NCI-H1694 treated with DMSO at 0.1 percent for 48 hours (cell line): Measurements from ENCODE around the gene PACS2.

Source experiments
- DNase-seq: peaks from one replicate; lab custom pipeline; 2025; lab: John Stamatoyannopoulos, UW

The PACS2 gene

GRCh38 chr14:105388110-105388951 lies 73.8 kb downstream of the PACS2 start:
- no peak for DNase-seq

DNA sequence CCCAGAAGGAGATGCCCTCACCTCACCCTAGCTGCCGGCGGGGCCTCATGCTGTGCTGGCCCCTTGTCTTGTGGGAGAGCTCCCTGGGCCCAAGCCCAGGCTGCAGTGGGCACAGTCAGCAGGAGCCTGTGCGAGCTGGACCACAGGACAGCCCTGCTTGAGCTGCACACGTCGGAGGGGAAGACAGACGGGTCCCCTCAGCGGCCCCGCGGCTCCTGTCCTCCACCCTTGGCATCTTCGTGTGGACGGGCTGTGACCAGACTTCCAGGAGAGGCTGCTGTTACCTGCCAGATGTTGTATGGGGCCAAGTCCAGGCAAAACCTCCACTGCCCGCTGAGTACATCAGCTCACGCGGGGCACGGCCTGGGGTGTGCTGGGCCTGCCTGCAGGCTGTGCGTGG lies 74.4 kb downstream of the PACS2 start:
- no peak for DNase-seq

DNA sequence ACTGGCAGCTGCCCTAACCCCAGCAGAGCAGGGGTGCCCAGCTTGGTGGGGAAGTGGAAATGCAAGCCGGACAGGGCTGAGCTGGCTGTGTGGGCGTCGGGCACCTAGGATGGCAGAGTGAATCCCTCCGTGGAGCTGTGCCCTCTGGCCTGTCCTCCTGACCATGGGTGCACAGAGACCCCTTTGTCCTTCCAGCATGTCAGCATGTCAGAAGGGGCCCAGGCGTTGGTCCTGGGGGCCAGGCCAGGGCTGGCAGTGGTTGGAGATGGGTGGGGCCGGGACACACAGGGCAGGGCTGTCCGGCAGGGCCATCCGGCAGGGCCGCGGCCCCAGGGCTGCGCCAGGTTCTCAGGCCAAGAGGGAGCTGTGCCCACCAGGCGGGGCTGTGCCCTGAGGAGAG lies 75.0 kb downstream of the PACS2 start:
- no peak for DNase-seq

GRCh38 chr14:105389976-105390848 lies 75.7 kb downstream of the PACS2 start:
- DNase-seq: no peak

DNA sequence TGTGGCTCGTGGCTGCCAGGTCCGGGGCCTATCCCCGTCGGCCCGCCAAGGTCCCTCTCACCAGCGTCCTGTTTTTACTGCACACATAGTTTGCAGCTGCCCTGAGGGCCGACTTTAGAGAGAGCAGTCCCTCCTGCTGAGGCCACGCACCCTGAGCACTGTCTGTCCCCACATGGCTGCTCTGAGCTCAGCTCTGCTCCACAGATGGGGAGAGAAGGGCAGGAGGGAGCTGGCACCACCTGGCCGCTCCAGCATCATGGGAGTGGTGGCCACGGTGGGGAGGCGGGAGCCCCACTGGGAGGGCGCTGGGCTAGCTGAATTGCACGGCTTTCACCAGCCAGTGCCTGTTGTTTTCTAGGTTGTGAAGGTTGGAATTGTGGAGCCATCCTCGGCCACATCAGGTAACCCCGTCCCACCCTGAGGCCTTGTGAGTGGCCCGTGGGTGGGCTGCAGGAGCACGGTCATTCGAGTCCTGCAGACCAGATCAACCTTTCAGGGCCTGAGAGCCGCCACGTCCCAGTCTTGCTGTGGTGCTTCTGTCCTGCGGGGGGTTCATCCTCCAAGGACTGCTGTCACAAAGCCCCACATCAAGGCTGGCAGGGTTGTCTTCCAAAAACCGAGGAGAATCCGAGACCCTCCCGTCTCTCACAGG lies 76.4 kb downstream of the PACS2 start:
- no peak for DNase-seq

DNA sequence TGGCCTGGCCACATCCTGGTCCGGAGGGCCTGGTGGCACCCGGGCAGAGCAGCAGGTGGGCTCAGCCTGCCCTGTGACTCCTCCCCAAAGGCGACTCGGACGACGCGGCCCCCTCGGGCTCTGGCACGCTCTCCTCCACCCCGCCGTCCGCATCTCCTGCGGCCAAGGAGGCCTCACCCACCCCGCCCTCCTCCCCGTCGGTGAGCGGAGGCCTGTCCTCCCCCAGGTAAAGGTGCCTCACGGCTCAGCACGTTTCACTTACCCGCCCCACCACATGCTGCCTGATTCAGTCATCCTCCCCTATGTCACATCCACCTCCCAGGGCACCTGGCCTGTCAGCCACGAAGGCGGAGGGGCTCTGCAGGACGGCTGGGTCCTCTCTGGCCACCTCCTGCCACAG lies 77.0 kb downstream of the PACS2 start:
- no peak for DNase-seq

GRCh38 chr14:105392131-105393090 lies 77.9 kb downstream of the PACS2 start:
- no peak for DNase-seq

DNA sequence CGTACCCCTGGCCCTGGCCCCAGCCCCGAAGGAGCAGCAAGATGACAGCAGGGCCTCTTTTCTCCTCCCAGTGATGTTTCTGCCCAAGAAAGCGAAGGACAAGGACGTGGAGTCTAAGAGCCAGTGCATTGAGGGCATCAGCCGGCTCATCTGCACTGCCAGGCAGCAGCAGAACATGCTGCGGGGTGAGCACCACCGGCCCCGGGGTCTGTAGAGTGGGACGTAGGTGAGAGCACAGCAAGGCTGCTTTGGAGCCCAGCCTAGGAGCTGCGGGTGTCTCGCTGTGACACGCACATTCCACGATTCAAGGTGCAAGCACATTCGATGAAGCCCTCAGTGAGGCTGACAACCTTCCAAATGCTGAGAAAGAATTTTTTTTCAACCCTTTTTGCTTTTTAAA lies 78.6 kb downstream of the PACS2 start:
- DNase-seq: no peak

DNA sequence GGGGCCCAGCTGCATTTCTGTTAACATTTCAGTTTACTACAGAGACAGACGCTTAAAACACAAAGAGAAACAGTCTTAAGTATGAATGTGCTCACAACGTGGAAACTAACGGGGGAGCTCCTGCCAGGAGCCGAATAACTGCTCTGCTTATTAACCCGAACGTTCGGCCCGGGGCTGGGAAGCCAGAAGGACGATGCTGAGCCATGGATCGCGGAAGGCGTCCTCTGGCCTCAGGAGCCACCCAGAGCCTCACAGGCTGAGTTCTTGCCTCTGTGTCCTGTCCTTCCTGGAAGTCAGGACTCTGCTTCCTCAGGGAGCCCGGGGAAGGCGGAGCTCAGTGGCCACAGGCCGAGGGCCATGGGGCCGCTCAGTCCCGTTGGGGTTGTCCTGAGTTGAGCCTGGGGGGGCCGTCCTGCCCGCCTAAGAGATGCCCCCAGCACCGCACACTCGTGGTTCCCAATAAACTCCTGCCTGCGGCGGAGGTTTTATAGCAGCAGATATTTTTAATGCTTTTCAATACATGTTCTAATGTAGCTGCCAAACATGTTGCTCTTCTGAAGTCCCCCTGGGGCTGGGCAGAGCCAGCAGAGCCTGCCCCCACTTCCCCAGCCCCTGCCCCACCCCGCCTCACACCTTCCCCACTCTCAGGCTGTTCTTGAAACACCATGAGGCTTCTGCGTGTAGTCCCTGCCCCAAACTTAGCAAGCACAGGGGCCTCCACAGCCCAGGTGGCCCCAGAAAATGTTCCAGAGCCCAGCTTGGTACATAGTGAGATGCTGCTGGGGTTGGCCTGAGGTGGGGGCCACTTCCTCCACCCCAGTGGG lies 80.4 kb downstream of the PACS2 start:
- DNase-seq: no peak

GRCh38 chr14:105395538-105395854 lies 80.9 kb downstream of the PACS2 start:
- DNase-seq: no peak

DNA sequence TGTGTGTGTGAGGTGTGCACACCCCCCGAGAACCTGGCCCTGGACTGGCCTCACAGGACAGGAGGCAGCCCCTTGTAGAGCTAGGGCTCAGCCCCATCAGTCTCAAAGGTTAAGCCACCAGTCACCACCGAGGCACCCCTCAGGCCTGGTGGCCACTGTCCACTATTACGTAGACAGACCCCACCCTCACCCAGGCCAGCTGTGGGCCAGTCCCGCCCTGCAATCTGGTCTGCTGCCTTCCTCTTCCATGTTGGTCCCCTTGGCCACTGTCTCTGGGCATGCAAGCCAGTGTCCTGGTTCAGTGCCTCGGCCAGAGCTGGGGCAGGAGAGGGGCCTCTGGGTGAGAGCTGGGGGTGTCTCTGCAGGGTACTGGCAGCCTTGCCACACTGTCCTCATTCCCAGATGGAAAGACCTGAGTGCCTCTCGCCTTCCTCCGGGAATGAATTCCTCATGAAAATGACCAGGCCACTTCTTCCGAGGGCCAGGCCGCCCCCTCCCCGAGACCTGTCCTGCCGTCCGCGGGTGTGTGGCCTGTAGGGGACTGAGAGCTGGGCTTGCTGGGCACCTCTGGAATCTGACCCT lies 82.9 kb downstream of the PACS2 start:
- no peak for DNase-seq

DNA sequence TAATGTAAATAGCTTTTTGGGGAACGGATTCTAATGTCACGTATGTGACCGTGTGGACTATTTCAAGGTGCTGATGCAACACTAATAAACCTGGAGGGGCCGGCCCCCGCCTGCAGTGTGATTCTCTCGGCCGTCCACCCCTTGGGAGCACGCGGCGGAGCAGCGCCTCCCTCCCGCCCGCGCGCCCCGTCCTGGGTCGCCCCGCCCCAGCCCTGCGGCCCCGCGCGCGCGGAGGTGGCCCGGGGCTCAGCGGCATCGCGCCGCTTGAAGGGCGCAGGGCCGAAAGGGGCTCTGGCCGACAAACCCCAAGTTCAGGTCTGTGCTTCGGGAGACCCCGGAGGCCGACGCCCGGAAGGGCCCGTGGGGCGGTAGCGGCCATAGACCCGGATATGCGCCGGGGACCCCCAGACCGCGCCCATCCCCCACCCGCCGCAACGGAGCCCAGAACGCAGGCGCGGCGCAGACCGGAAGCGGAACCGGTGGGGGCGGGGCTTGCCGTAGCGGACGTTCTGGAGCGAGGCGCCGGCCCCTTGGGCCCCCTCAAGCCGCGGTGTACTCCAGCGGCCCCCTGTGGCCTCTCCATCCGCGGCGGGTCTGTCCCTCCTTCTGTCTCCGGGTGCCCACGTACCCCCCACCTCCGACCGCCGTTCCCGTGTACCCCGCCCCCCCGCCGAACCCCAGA lies 83.6 kb downstream of the PACS2 start, which contains the start of gene TEX22:
TEX22 (plus strand) TSS at position 495 of the 682 bp plus-strand sequence. CDS start 803 bp downstream, outside the sequence.
- DNase-seq: peak; percentile 94

DNA sequence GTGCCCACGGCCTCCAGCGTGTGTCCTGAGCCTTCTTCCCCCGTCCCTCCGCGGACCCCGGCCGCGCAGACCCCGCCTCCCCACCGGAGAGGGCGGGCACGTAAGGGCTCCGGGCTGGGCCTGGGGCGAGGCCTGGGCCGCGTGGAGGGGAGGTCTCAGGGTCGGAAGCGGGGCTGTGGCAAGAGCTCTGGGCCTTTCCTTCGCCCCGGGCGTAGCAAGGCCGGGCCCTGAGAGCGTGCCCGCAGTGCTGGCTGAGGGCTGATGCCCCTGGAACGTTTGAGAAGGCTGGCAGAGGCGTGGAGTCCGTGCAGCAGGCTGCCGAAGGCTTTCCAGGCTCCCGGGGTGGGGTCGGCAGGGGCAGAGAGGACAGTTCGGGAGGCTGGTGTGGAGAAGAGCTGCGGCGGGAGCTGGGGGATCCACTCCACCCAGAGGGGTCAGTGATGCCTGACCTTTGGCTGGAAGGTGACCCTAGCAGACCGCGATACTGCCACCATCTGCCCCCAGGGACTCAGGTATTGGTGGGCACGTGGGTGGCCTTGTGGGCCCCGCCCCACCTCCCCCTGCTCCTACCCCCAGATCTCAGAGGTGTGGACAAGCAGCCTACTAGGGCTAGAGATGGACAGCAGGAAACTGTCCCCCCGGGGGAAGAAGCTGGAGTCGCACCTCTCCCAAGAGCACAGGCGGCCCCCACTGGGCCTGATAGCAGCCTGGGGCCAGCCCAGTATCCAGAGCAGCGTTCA lies 84.3 kb downstream of the PACS2 start:
- DNase-seq: peak; percentile 91

DNA sequence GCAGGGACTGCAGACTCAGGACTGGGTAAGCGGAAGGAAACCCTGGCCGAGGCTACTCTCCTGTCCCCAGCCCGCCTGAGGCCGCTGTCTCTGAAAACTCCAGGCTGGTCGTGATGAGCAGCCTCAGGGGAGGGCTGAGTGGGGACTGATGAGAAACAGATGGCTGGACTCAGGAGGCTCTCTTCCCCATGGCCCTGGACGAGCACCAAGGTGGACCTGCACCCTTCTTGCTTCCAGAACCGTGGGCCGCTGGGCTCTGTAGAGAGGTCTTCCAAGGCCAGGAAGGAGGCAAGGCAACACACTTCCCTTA lies 84.9 kb downstream of the PACS2 start:
- DNase-seq: no peak

- DNase-seq: no peak
Measured at GRCh38 chr14:105400016-105400415, 85.5 kb downstream of the PACS2 start.

- DNase-seq: no peak
Measured at GRCh38 chr14:105401699-105402098, 87.2 kb downstream of the PACS2 start.

GRCh38 chr14:105408592-105408991 lies 94.0 kb downstream of the PACS2 start:
- no peak for DNase-seq

DNA sequence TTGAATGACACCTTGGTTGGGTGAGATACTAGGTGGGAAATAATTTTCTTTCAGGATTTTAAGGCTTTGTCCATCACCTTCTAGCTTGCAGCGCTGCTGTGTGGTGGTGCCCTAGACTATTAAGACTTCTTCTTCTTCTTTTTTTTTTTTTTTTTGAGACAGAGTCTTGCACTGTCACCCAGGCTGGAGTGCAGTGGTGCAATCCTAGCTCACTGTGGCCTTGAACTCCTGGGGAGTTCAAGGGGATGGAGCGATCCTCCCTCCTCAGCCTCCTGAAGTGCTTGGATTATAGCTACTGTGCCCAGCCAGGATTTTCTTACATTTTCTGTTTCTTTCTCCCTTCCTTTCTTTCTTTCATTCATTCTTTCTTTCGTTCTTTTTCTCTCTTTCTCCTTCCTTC lies 94.8 kb downstream of the PACS2 start:
- no peak for DNase-seq

DNA sequence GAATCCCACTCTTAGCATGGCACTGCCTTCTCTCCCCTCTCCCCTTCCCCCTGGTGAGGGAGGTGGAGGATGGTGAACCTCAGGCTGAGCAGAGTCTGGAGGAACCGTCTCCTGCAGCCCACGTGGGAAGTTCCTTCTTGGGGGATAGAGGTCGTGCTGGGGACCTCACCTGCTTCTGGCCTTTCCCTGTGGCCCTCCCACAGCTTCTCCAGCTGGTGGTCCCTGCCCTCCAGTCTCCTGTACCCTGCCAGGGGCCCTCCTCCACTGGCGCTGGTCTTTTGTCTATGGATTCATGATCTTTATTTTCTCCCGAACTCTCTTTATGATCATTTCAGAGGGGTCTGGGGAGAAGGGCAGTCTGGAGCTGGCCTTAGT lies 96.1 kb downstream of the PACS2 start:
- no peak for DNase-seq
